ENCODE data around the gene ATP6V1D. TPM values are rescaled to one million over a fixed set of nuclear protein-coding genes. Genes with fewer than 3 reads are reported as not detected.

Gene ATP6V1D
- total and polyA plus RNA-seq, 2 of the 8 experiments (the other 6 are each of a cell fraction or from before 2014, with no cell fraction given), result 45.1 to 76.3 TPM

- TF ChIP-seq TAF7 (optimal IDR thresholded peaks at IDR 0.05; ENCODE audit: borderline replicate concordance, low read depth, low read length), result no peak
- TF ChIP-seq CHD7 (IDR thresholded peaks at IDR 0.05; ENCODE audit: insufficient replicate concordance, low read length), result no peak
- no peak for TF ChIP-seq YY1 (IDR thresholded peaks at IDR 0.05; ENCODE audit: low read depth, low read length)
- no peak for TF ChIP-seq FOSL1 (IDR thresholded peaks at IDR 0.05; ENCODE audit: insufficient read depth, low read depth, low read length)
- no peak for TF ChIP-seq SIN3A (conservative IDR thresholded peaks at IDR 0.05 in 1 of 2, IDR thresholded peaks at IDR 0.05 in 1 of 2; ENCODE audit: low read depth in 1 of 2, low read length in 2 of 2)
These were observed 47.7 kb downstream of the ATP6V1D start (continued) for GRCh38 chr14:67311868-67312267.

Measured in H1 (cell line).